Liver (tissue), 9 donors: ENCODE measurements around the gene OR10J1. TPM values are rescaled to one million over a fixed set of nuclear protein-coding genes. Genes with fewer than 3 reads are reported as not detected.

Source experiments
- DNase-seq: peaks from one replicate; pipeline ENCODE4 v3.0.0-alpha.2; 2017; ENCODE audit warnings: low spot score
- H3K27ac ChIP-seq, 2 donors: one replicate each; pipeline ENCODE4 v1.7.0; 2013; ENCODE audit warnings: inconsistent platforms in 2 of 2, low read length in 2 of 2, control low read depth in 1 of 2, low read depth in 1 of 2, mild to moderate bottlenecking in 1 of 2
- H3K27me3 ChIP-seq, 4 donors: one replicate each; pipeline versions ENCODE4 v1.6.1 to v1.7.0; 2013; ENCODE audit warnings: low read length in 3 of 4, inconsistent platforms in 1 of 4, mild to moderate bottlenecking in 1 of 4, moderate library complexity in 1 of 4; ENCODE audit not compliant: control insufficient read depth in 4 of 4, insufficient read depth in 4 of 4
- H3K36me3 ChIP-seq, 4 donors: one replicate each; pipeline versions ENCODE4 v1.6.1 to v1.7.0; 2013; ENCODE audit warnings: low read length in 3 of 4, mild to moderate bottlenecking in 3 of 4, low read depth in 1 of 4, moderate library complexity in 1 of 4; ENCODE audit not compliant: control insufficient read depth in 4 of 4, insufficient read depth in 3 of 4
- H3K4me1 ChIP-seq, 4 donors: one replicate each; pipeline versions ENCODE4 v1.6.1 to v1.7.0; 2013; ENCODE audit warnings: low read length in 3 of 4, mild to moderate bottlenecking in 3 of 4, moderate library complexity in 1 of 4; ENCODE audit not compliant: control insufficient read depth in 4 of 4, insufficient read depth in 4 of 4
- H3K4me3 ChIP-seq, 3 donors: one replicate each; pipeline versions ENCODE4 v1.6.1 to v1.7.0; 2013; ENCODE audit warnings: low read length in 3 of 3, control low read depth in 1 of 3, low read depth in 1 of 3, mild to moderate bottlenecking in 1 of 3
- H3K9ac ChIP-seq, 2 donors: one replicate each; pipeline ENCODE4 v1.7.0; 2013; ENCODE audit warnings: low read length in 2 of 2, mild to moderate bottlenecking in 2 of 2, moderate library complexity in 2 of 2, control low read depth in 1 of 2, low read depth in 1 of 2
- H3K9me3 ChIP-seq, 4 donors: one replicate each; pipeline versions ENCODE4 v1.6.1 to v1.7.0; 2013; ENCODE audit warnings: low read length in 3 of 4; ENCODE audit not compliant: control insufficient read depth in 4 of 4
- FOXA1 ChIP-seq: IDR thresholded peaks from 2 replicates; pipeline ENCODE4 v1.6.1; 2016; ENCODE audit warnings: antibody characterized with exemption
- FOXA2 ChIP-seq: IDR thresholded peaks from 2 replicates; pipeline ENCODE4 v1.6.1; 2016; ENCODE audit warnings: antibody characterized with exemption
- GABPA ChIP-seq, 2 donors: IDR thresholded peaks in 1 of 2; conservative IDR thresholded peaks in 1 of 2; 2 replicates each; pipeline ENCODE4 v1.6.1; 2016; ENCODE audit warnings: antibody characterized with exemption in 2 of 2, mild to moderate bottlenecking in 1 of 2, moderate library complexity in 1 of 2
- HNF4A ChIP-seq, 2 donors: conservative IDR thresholded peaks; 2 replicates each; pipeline ENCODE4 v1.6.1; 2016; ENCODE audit warnings: antibody characterized with exemption in 2 of 2, mild to moderate bottlenecking in 2 of 2
- JUND ChIP-seq, 2 donors: IDR thresholded peaks; 2 replicates each; pipeline ENCODE4 v1.6.1; 2016; ENCODE audit warnings: antibody characterized with exemption in 2 of 2
- NR2F2 ChIP-seq: IDR thresholded peaks from 2 replicates; pipeline ENCODE4 v1.6.1; 2016; ENCODE audit warnings: antibody characterized with exemption
- RAD21 ChIP-seq, 2 donors: IDR thresholded peaks; 2 replicates each; pipeline ENCODE4 v1.6.1; 2016; ENCODE audit warnings: antibody characterized with exemption in 2 of 2, mild to moderate bottlenecking in 2 of 2
- RXRA ChIP-seq, 2 donors: IDR thresholded peaks; 2 replicates each; pipeline ENCODE4 v1.6.1; 2017 to 2018; ENCODE audit warnings: antibody characterized with exemption in 2 of 2, mild to moderate bottlenecking in 1 of 2
- SP1 ChIP-seq: IDR thresholded peaks from 2 replicates; pipeline ENCODE4 v1.6.1; 2018; ENCODE audit warnings: antibody characterized with exemption, mild to moderate bottlenecking
- YY1 ChIP-seq: IDR thresholded peaks from 2 replicates; pipeline ENCODE4 v1.6.1; 2016; ENCODE audit warnings: antibody characterized with exemption, mild to moderate bottlenecking
- WGBS: extraction: QIAGEN DNeasy Blood & Tissue Kit; methylation state at CpG from one replicate; pipeline ENCODE4 v1.1.7; 2013; 5-methylcytosine and 5-hydroxymethylcytosine counted together
- polyA plus RNA-seq, 2 donors: library from polyadenylated mRNA; stranded (reverse) in 1 of 2; unstranded in 1 of 2; fragments of 200-250 nt in 1 of 2; fragments of >200 nt in 1 of 2; fragmentation: Nextera tagmentation in 1 of 2; extraction: Ambion mirVana in 1 of 2; gene quantifications; one replicate each; pipeline versions ENCODE4 v1.2.1 to v1.2.3, GENCODE V29; 2013 to 2015
- total RNA-seq, 2 donors: library from RNA; depleted of rRNA; stranded (reverse); fragments of >200 nt; gene quantifications; one replicate each; pipeline ENCODE4 v1.2.3, GENCODE V29; 2014
- TF ChIP-seq, protein P1 (sequence below): IDR thresholded peaks from 2 replicates; pipeline ENCODE4 v1.6.1; 2016; ENCODE audit warnings: antibody characterized with exemption
- TF ChIP-seq, protein P2 (sequence below): IDR thresholded peaks from 2 replicates; pipeline ENCODE4 v1.6.1; 2016; ENCODE audit warnings: antibody characterized with exemption
- donor health status: healthy.
- donor health status: healthy.
- donor health status: healthy.
- donor health status: healthy.
- donor health status: healthy.

Gene OR10J1
- total and polyA plus RNA-seq, 4 donors = not detected

DNA sequence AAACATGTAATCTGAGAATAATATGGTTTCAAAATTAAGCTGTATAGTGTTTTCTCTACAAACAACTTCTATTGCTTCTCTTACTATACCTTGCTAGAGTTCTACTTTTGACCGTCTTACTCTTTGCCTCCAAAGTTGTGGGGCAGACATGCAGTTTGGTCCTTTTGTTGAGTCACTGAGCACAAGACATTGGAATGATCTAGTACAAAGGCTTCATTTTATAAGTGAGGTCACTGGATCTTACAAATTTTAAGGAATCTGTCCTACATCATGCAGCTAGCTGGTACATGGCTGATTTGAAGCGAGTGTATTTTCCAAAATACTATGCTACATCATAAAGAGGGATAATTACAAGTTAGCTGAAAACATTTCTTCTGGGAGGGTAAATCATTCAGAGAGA is 28.8 kb downstream of the OR10J1 start:
- Histone ChIP-seq H3K36me3 (no peaks in the 10 kb centered on the region), H3K4me1 (peaks cover 0 to 19% (median under 1%) of the 10 kb centered on the region in 4 donors), H3K4me3 (peak overlapping the region; percentile 4 to 47 (median 7)), H3K27ac (peak overlapping the region in 1 of 2 donors; percentile 43), H3K9ac (no peak overlapping the region), H3K27me3 (no peaks in the 10 kb centered on the region), H3K9me3 (no peaks in the 10 kb centered on the region)
- TF ChIP-seq SP1 (no peak), HNF4A (conservative IDR thresholded peaks at IDR 0.05) (peak in 1 of 2 donors; percentile 8), FOXA1 (no peak), NR2F2 (no peak), RAD21 (IDR thresholded peaks at IDR 0.05) (no peak), FOXA2 (no peak)
- TF ChIP-seq, protein P1, sequence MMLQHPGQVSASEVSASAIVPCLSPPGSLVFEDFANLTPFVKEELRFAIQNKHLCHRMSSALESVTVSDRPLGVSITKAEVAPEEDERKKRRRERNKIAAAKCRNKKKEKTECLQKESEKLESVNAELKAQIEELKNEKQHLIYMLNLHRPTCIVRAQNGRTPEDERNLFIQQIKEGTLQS = no peak
- TF ChIP-seq, protein P2, sequence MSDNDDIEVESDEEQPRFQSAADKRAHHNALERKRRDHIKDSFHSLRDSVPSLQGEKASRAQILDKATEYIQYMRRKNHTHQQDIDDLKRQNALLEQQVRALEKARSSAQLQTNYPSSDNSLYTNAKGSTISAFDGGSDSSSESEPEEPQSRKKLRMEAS = no peak
- 83% methylated on average over 2 of the region's 2 CpGs for WGBS
- no peak for DNase-seq

DNA sequence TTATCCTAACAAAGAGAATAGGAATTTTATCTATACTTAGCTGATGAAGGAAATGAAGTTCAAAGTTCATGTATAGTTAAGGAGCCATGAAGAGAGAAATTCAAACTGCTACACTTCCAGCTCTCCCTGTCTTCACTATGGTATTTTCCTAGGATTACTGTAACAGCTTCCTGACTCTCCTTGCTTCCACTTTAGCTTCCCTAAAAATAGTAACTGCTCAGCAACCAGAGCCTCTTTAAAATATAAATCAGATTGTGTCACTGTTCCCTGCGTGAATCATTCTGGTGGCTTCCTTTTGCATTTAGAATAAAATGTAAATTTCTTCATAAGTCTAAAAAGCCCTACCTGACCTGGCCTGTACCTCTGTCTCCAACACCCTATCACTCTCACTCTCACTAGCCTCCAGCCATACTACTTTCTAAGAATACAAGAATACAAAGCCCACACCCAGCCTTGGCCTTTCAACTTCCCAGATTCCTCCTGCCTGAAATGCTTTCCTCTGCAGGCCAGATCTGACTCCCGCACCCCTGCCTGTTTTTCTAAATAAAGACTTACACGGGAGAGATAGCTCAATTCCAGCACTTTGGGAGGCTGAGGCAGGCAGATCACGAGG is 30.5 kb downstream of the OR10J1 start:
- Histone ChIP-seq H3K4me1 (peaks cover 0 to 15% (median under 1%) of the 10 kb centered on the region in 4 donors), H3K36me3 (no peaks in the 10 kb centered on the region), H3K9me3 (no peaks in the 10 kb centered on the region), H3K27me3 (no peaks in the 10 kb centered on the region), H3K9ac (no peak overlapping the region), H3K4me3 (no peak overlapping the region), H3K27ac (no peak overlapping the region)
- no peak for DNase-seq
- TF ChIP-seq RAD21 (IDR thresholded peaks at IDR 0.05) = no peak
- WGBS = 77% methylated on average over 4 of the region's 4 CpGs

DNA sequence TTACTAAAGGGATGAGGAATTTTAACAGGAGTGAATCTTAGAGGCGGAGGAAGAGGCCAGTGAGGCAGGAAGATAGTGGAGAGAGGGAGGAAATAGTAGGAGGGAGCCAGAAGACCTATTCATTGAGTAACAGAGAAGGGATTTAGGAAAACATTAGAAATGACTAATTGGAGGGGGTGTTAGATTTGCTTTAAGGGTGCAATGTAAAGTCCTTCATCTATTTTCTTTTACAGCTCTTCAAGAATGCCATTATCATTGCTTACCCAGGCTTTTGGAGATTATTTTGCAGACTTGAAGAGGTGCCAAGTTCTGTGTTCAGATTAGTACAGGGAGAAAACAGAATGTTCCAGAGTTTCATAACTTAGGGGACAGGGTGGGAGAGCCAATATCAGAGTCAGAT is 33.8 kb downstream of the OR10J1 start:
- Histone ChIP-seq H3K9ac (no peak overlapping the region), H3K36me3 (peaks cover 0 to 4% (median 1%) of the 10 kb centered on the region in 4 donors), H3K9me3 (no peaks in the 10 kb centered on the region), H3K4me3 (no peak overlapping the region), H3K27ac (no peak overlapping the region), H3K27me3 (no peaks in the 10 kb centered on the region), H3K4me1 (peaks cover 0 to 8% (median under 1%) of the 10 kb centered on the region in 4 donors)
- TF ChIP-seq SP1 (no peak), FOXA1 (no peak), FOXA2 (no peak), GABPA (IDR thresholded peaks at IDR 0.05 in 1 of 2, conservative IDR thresholded peaks at IDR 0.05 in 1 of 2) (no peak), RXRA (IDR thresholded peaks at IDR 0.05) (no peak), RAD21 (IDR thresholded peaks at IDR 0.05) (no peak), HNF4A (conservative IDR thresholded peaks at IDR 0.05) (no peak), YY1 (no peak)
- TF ChIP-seq, protein P1 = no peak
- WGBS = 85% methylated on average over 1 of the region's 1 CpG
- no peak for DNase-seq

DNA sequence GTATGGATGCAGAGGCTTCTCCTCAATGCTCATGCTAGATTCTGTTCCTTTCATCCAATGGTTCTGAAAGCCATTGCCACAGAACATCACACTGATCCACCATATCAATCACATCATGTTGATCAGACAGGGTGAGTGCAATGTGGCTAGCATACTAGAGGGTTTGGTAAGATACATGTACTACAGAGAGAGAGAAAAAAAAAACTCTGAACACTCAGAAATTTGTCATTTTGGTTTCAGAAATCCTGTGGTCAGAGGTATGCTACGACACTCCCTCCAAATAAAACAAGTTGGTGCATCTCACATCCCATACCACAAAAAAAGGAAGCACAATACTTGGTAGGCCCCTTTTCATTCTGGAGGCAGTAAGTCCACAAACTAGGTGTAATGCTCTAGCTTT is 35.4 kb downstream of the OR10J1 start:
- Histone ChIP-seq H3K9me3 (no peaks in the 10 kb centered on the region), H3K27me3 (no peaks in the 10 kb centered on the region), H3K36me3 (peaks cover 0 to 4% (median 1%) of the 10 kb centered on the region in 4 donors), H3K27ac (no peak overlapping the region), H3K9ac (no peak overlapping the region), H3K4me1 (peaks cover 0 to 5% (median under 1%) of the 10 kb centered on the region in 4 donors), H3K4me3 (no peak overlapping the region)
- WGBS = 78% methylated on average over 1 of the region's 1 CpG
- no peak for DNase-seq
- TF ChIP-seq JUND (IDR thresholded peaks at IDR 0.05) (no peak), SP1 (no peak)
